ENCODE data around the gene GPR143. TPM values are rescaled to one million over a fixed set of nuclear protein-coding genes. Genes with fewer than 3 reads are reported as not detected.
A peak's percentile ranks its signal among the peaks of the same experiment; 100 is the strongest.

Gene GPR143
- total and polyA plus RNA-seq, 2 of the 4 experiments (the other 2 are of a cell fraction), result 0.07 TPM; not detected in 1

DNA sequence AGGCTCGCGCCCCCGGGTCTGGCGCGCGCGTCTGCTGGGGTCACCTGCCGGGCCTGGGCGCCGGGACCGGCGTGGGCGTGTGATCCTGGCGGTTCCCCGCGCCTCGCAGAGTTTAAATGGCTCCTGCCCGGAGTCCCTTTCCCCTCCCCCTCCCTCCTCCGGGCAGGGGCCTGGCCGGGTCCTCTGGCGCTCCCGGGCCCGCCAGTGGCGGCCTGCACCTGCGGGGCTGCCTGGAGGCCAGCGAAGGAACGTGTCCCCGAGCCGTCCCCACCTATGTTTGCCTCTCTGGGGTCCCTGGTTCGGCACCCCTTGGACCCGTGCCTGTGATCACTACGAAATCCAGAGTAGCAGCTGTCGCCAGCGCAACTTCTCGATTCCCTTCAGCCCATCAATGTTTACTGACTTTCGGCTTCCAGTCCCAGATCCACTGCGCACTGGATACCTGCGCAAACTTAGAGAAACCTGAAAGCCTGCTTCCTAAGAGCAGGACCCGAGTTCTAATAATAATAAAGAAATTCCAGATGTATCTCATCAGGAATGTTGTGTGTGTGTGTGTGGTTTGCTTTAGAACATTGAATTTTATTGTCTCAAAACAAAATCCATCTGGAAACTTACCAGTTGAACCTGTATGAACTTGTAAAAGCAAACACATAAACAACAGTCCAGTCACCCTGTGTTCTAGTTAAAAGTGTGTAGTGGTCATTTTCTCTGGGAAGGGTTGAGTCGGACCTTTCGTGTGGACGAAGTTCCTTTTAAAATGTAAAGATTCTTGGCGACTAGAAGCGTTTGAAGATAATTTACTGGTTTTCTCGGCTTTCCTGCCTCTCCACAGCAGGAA, 21.4 kb upstream of the GPR143 start:
- Histone ChIP-seq H3K36me3 (ENCODE audit: control insufficient read depth, insufficient read depth, low read length) (no peaks in the 10 kb centered on the region), H3K9me3 (ENCODE audit: control insufficient read depth, insufficient read depth, low read length) (peaks cover 8% of the 10 kb centered on the region), H3K79me1 (ENCODE audit: low read depth in 1 of 2, low read length in 2 of 2) (no peaks in the 10 kb centered on the region), H2BK15ac (ENCODE audit: low read depth, low read length) (no peak overlapping the region), H2BK120ac (ENCODE audit: low read depth, low read length) (no peak overlapping the region), H4K5ac (ENCODE audit: low read depth, low read length) (no peak overlapping the region), H4K8ac (ENCODE audit: low read depth in 2 of 2, low read length in 2 of 2) (no peak overlapping the region), H2AK5ac (ENCODE audit: low read depth, low read length) (0 out of 2 replicates have a peak overlapping the region, but pooled peaks have one; percentile 39), H2BK20ac (ENCODE audit: low read depth, low read length) (no peak overlapping the region), H3K4me2 (ENCODE audit: low read depth, low read length) (peak overlapping the region; percentile 73), H3K27me3 (ENCODE audit: control insufficient read depth, insufficient read depth, low read length) (peaks cover 19% of the 10 kb centered on the region), H3K9ac (ENCODE audit: low read depth, low read length) (peak overlapping the region; percentile 29; the same call in 1 of the 2 replicates), H2BK5ac (ENCODE audit: low read depth, low read length, poor library complexity, severe bottlenecking) (no peak overlapping the region), H3K4me3 (ENCODE audit: insufficient read depth, low read depth, low read length) (peak overlapping the region; percentile 87), H4K20me1 (ENCODE audit: insufficient read depth, low read length) (no peaks in the 10 kb centered on the region), H2AFZ (replicated peaks; ENCODE audit: low read length, poor library complexity) (peak overlapping the region; percentile 81), H3K4me1 (ENCODE audit: control insufficient read depth, insufficient read depth, low read length) (peaks cover 4% of the 10 kb centered on the region; the same call in 1 of the 2 replicates), H3K9me1 (ENCODE audit: insufficient read depth, low read length) (no peaks in the 10 kb centered on the region), H3K14ac (replicated peaks; ENCODE audit: low read depth, low read length) (no peak overlapping the region), H3K27ac (ENCODE audit: insufficient read depth, low read length) (no peak overlapping the region), H3K4ac (ENCODE audit: low read depth, low read length) (no peak overlapping the region), H3K56ac (ENCODE audit: extremely low read depth, insufficient read depth, low read length) (no peak overlapping the region), H3K18ac (ENCODE audit: low read depth, low read length) (no peak overlapping the region), H4K91ac (ENCODE audit: insufficient read depth, low read depth, low read length) (no peak overlapping the region), H3K23ac (ENCODE audit: low read depth, low read length) (no peak overlapping the region), H2AK9ac (replicated peaks; ENCODE audit: low read depth, low read length, poor library complexity) (no peak overlapping the region)
- ATAC-seq (ENCODE audit: low read depth), result peak; percentile 27
- ChIA-PET CTCF (no interaction called here), POLR2A (ENCODE audit: unreplicated experiment) (no interaction called here)
- 10% methylated on average over 15 of the region's 45 CpGs; no CpG with 5 or more reads in 1 of the 2 experiments for WGBS, 2 experiments (ENCODE audit: extremely low coverage in 2 of 2, insufficient read length in 1 of 2)
- in situ Hi-C loops (cut with MboI; ENCODE audit: low sequenced_read_pairs), result no loop called here
- intact Hi-C loops (cut with micrococcal nuclease), result loop anchor here (5.0 kb wide), 1 partner anchor 85 kb away; no protein-coding TSS in a partner anchor
- DNase-seq, result no peak
- dilution Hi-C loops (cut with HindIII; ENCODE audit: low sequenced_read_pairs, unreplicated experiment), result no loop called here
- no TSS peak for BruUV-seq (replicated peaks)
- TF ChIP-seq, protein P1, sequence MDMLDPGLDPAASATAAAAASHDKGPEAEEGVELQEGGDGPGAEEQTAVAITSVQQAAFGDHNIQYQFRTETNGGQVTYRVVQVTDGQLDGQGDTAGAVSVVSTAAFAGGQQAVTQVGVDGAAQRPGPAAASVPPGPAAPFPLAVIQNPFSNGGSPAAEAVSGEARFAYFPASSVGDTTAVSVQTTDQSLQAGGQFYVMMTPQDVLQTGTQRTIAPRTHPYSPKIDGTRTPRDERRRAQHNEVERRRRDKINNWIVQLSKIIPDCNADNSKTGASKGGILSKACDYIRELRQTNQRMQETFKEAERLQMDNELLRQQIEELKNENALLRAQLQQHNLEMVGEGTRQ (IDR thresholded peaks at IDR 0.05; ENCODE audit: low read depth, low read length), result no peak
- TF ChIP-seq RAD21 (IDR thresholded peaks at IDR 0.05; ENCODE audit: low read length) (no peak), MAZ (IDR thresholded peaks at IDR 0.05; ENCODE audit: borderline replicate concordance, low read depth, low read length) (no peak), BHLHE40 (IDR thresholded peaks at IDR 0.05; ENCODE audit: low read depth, low read length) (no peak), POLR2A (IDR thresholded peaks at IDR 0.05; ENCODE audit: low read depth, low read length) (no peak), CHD1 (IDR thresholded peaks at IDR 0.05; ENCODE audit: low read depth, low read length) (no peak), SMC3 (IDR thresholded peaks at IDR 0.05; ENCODE audit: low read depth, low read length) (no peak), NFE2L2 (IDR thresholded peaks at IDR 0.05; ENCODE audit: low read depth, low read length) (no peak), MXI1 (IDR thresholded peaks at IDR 0.05; ENCODE audit: borderline replicate concordance, low read depth, low read length) (no peak), MAFK (IDR thresholded peaks at IDR 0.05; ENCODE audit: low read depth, low read length) (no peak), CEBPB (IDR thresholded peaks at IDR 0.05; ENCODE audit: low read depth, low read length) (no peak), RFX5 (IDR thresholded peaks at IDR 0.05; ENCODE audit: low read depth, low read length) (no peak), FOS (IDR thresholded peaks at IDR 0.05; ENCODE audit: low read depth, low read length) (no peak)
- TF ChIP-seq, protein P2, sequence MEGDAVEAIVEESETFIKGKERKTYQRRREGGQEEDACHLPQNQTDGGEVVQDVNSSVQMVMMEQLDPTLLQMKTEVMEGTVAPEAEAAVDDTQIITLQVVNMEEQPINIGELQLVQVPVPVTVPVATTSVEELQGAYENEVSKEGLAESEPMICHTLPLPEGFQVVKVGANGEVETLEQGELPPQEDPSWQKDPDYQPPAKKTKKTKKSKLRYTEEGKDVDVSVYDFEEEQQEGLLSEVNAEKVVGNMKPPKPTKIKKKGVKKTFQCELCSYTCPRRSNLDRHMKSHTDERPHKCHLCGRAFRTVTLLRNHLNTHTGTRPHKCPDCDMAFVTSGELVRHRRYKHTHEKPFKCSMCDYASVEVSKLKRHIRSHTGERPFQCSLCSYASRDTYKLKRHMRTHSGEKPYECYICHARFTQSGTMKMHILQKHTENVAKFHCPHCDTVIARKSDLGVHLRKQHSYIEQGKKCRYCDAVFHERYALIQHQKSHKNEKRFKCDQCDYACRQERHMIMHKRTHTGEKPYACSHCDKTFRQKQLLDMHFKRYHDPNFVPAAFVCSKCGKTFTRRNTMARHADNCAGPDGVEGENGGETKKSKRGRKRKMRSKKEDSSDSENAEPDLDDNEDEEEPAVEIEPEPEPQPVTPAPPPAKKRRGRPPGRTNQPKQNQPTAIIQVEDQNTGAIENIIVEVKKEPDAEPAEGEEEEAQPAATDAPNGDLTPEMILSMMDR (conservative IDR thresholded peaks at IDR 0.05; ENCODE audit: low read depth, low read length), result no peak
- TF ChIP-seq, protein P3, sequence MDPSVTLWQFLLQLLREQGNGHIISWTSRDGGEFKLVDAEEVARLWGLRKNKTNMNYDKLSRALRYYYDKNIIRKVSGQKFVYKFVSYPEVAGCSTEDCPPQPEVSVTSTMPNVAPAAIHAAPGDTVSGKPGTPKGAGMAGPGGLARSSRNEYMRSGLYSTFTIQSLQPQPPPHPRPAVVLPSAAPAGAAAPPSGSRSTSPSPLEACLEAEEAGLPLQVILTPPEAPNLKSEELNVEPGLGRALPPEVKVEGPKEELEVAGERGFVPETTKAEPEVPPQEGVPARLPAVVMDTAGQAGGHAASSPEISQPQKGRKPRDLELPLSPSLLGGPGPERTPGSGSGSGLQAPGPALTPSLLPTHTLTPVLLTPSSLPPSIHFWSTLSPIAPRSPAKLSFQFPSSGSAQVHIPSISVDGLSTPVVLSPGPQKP (IDR thresholded peaks at IDR 0.05; ENCODE audit: borderline replicate concordance, low read depth, low read length), result no peak
